ENCODE measurements around the gene MFSD12.
"Not testable (repeated sequence)": the region's sequence is repeated elsewhere in the genome, so short reads cannot be mapped to it uniquely, and the experiment has no call there.

The MFSD12 gene

GRCh38 chr19:3522421-3523360 lies 34.7 kb downstream of the MFSD12 start:
- DNase-seq (ENCODE audit: low spot score): no peak

GRCh38 chr19:3521104-3521445 lies 36.3 kb downstream of the MFSD12 start:
- DNase-seq (ENCODE audit: low spot score): no peak

GRCh38 chr19:3520166-3521103 lies 37.0 kb downstream of the MFSD12 start:
- no peak for DNase-seq (ENCODE audit: low spot score)

- no peak for DNase-seq (ENCODE audit: low spot score)
Observed at GRCh38 chr19:3519126-3519525, 38.3 kb downstream of the MFSD12 start.

DNA sequence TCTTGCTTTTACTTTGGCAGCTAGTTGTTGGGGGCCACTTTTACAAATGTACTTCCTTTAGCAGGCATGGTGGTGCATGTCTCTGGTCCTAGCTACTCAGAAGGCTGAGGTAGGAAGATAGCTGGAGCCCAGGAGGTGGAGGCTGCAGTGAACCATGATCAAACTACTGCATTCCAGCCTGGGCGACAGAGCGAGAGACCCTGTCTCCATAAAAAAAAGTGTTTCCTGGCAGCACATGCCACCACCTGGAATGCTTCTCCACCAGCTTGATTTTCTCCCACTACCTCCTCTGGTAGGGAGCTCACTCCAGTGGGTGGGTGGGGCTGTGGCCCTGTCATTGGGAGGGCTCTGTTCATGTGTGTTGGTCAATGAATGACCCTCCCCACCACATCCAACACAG lies 38.7 kb downstream of the MFSD12 start:
- no peak for DNase-seq (ENCODE audit: low spot score)

DNA sequence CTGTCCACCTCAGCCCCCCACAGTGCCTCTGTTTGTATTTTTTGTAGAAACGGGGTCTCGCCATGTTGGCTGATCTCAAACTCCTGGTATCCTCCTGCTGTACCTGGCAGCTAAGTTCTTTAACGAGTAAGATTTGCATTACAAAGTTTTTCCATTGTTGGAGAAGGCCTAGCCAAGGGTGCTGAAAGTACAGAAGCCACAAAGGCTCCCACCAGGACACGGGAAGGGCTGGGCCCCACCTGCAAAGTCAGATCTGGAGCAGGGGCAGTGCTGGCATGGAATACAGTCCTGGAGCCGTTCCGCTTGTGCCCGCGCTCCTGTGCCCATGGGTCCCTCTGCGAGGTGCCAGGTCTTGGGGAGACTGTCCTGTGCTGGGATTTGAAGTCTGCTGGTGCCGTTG lies 39.1 kb downstream of the MFSD12 start:
- no peak for DNase-seq (ENCODE audit: low spot score)

- no peak for DNase-seq (ENCODE audit: low spot score)
Observed at GRCh38 chr19:3517638-3518037, 39.7 kb downstream of the MFSD12 start.

- no peak for DNase-seq (ENCODE audit: low spot score)
Observed at GRCh38 chr19:3516675-3517207, 40.6 kb downstream of the MFSD12 start.

DNA sequence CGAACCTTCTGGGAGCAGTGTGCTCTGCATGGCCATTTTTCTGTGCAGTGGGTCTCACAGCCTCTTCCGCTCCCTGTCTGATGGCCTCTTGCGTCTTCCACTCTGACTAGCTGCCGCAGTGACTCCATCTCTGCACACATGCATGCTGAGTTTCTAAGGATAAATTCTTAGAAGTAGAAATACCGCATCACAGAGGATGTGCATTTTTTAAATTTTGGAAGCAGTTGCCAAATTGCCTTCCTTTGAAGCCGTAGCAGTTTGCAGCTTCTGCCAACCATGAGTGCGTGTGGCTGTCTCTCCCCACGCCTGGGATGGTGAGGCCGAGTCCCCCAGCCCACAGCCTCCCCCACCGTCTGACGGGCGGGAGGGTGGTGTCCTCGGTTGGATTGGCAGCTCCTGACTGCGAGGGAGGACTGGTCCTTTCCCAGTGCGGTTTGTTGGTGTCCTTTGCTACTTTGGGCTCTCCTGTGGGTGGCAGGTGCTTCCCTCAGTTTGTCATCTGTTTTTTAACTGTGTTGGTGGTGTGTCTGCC lies 41.4 kb downstream of the MFSD12 start:
- DNase-seq (ENCODE audit: low spot score): no peak

GRCh38 chr19:3514930-3515329 lies 42.5 kb downstream of the MFSD12 start:
- DNase-seq (ENCODE audit: low spot score): no peak

DNA sequence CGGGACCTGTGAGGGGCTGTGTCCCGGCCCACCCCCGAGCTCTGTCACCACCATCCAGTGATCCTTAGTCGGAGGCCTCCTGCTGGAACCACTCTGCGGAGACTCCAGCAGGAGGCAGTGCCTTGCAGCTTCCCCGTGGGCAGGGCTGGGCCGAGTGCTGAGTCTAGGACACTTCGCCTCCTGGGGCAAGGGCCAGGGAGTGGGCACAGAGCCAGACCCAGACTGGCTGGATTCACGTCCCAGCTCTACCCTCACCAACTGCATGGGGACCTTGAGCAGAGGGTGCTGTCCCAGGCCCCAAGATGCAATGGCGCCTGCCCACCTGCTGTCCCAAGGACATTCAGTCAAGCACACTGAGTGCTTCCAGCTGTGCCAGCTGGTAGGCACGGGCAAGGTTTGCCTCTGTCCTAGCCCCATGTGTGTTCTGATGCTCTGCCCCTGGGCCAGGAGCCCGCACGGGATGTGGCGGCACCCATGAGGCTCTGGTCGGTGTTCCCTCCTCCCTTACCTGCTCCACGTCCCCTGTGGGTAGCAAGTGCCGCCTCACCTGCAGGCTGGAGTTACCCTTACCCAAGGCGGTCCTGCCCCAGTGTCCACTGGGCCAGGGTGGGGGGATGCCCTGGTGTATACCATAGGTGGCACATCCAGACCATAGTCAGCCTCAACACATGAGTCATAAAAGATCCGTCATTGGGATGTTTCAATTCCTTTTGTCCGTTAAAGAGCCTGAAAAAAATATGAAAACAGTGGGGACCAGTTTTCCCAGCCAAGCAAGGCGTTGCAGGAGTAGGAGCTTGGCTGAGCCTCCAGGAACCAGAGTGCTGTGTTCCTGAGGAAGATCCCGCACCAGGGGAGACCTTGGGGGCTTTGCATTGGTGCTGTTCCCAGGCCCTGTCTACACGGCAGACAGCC lies 43.9 kb downstream of the MFSD12 start:
- no peak for DNase-seq (ENCODE audit: low spot score)

DNA sequence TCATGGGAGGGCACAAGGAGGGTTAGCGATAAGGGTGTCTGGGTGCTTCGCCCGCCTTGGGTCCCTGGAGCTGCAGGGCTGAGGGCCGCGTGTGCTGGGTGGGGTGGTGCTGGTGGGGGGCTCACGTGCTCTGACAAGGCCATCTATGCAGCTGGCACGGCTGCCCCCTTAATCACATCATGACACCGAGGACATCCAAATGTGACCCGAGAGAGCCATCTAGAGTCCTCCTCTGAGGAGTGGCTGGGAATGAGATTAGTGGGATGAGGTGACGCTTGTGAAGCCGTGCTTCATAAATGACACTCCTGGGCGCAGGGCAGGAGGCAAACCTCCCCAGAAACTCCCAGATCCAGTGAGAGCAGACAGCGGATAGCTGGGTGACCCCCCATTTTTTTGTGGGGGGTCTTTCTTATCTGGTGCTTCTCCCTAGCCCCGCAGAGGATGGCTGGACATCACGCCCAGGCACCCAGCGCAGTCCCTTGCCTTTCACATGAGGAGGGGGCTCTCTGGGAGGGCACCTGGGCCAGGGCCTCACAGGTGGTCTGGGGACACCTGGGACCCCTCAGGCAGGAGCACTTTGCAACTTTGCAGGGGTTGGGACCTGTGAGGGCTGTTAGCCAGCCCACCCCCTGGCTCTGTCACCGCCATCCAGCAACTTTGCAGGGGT lies 44.7 kb downstream of the MFSD12 start:
- no peak for DNase-seq (ENCODE audit: low spot score)

- no peak for DNase-seq (ENCODE audit: low spot score)
Observed at GRCh38 chr19:3511506-3512251, 45.7 kb downstream of the MFSD12 start.

DNA sequence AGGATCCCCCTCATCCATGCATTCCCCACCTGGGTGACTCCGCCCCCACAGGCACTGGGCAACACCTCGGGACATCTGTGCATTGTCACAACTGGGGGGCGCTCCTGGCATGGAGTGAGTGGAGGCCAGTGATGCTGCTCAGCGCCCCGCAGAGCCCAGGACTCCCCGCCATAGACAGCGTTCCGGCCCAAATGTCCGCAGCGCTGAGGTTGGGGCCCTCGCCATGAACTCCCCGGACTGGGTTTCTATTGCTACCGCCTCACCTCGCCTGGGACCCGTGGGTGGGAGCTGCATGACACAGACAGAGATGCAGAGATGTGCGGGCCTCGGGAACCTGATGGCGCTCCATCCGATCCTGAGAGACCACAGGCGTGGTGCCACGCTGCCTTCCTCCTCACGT lies 46.7 kb downstream of the MFSD12 start:
- DNase-seq (ENCODE audit: low spot score): no peak

- DNase-seq (ENCODE audit: low spot score): no peak
Observed at GRCh38 chr19:3509566-3509989, 47.8 kb downstream of the MFSD12 start.

GRCh38 chr19:3508771-3509535 lies 48.4 kb downstream of the MFSD12 start:
- DNase-seq (ENCODE audit: low spot score): no peak

- not testable (repeated sequence) for DNase-seq (ENCODE audit: low spot score)
Observed at GRCh38 chr19:3508121-3508661, 49.2 kb downstream of the MFSD12 start.

DNA sequence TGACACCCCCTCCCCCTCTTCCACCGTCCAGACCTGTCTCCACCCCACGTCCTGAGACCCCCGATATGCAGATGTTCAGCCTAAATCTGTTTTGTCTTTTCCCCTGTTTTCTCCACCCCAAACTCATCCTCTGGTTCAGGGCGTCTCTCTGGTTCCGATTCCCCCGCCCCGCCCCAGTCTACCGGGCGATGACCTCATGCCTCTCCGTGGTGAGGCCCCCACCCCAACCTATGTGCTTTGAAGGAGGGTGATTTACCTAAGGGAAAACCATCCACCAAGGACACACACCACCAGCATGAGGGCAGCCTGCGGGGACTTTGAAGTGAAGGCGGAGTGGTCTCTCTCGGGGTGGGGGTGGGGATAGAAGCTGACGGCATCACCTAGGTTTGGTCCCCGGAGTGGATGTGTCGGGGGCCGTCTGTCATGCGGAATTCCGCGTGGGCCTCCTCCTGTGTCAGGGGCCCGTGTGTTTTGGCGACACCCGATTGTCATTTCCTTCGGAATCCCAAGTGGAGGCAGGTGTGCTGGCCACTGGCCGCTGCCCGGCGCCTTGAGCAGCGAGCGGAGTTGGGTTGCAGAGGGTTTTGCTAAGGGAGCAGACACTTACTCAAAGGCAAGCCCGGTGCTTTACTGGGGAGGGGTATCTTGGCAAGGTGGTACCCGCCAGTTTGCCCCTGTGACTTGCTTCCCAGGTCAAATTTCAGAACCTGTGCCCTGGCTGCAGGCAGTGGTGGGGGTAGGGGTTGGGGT lies 49.8 kb downstream of the MFSD12 start:
- DNase-seq (ENCODE audit: low spot score): peak; percentile 34
